ENCODE measurements around the gene KLRK1.
"Not testable (repeated sequence)": the region's sequence is repeated elsewhere in the genome, so short reads cannot be mapped to it uniquely, and the experiment has no call there.

KLRK1 gene

DNA sequence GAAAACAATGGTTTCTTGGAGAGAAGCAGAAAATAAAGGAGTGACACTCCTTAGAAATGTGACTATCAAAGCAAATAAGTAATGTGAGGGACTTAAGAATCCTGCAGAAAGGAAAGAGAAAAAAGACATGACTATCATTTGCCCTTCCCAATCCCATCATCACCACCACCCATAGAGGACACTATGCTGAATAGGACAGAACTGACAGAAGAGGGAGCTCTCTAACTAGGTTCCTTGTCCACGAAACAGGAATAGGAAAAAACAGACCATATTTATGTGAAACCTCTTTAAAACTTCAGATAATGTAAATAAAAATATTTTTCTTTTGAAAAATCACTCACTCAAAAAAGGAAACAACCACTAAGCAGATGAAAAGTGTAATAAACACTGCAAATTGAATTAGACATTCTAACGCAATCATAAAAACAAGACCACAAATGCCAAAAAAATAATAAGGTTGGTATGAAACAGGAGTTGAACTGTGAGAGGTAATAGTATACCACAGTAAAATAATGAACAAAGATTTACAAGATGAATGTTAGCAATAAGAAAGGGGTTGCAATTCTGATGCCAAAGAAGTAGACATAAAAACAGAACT, 58.1 kb downstream of the KLRK1 start:
- no peak overlapping the region for H3K27ac ChIP-seq (ENCODE audit: low read length)
- H3K9me3 ChIP-seq (ENCODE audit: control insufficient read depth in 1 of 2, low read length in 2 of 2), result peaks cover 0 to 6% of the 10 kb centered on the region in 2 donors
- H3K36me3 ChIP-seq (ENCODE audit: control insufficient read depth in 1 of 2, insufficient read depth in 2 of 2, low read length in 2 of 2), result no peaks in the 10 kb centered on the region
- H3K4me1 ChIP-seq (ENCODE audit: control insufficient read depth in 1 of 2, insufficient read depth in 2 of 2, low read length in 2 of 2), result no peaks in the 10 kb centered on the region
- H3K4me3 ChIP-seq (ENCODE audit: low read depth in 1 of 2, low read length in 2 of 2), result no peak overlapping the region
- no peaks in the 10 kb centered on the region for H3K27me3 ChIP-seq (ENCODE audit: low read depth, low read length)

DNA sequence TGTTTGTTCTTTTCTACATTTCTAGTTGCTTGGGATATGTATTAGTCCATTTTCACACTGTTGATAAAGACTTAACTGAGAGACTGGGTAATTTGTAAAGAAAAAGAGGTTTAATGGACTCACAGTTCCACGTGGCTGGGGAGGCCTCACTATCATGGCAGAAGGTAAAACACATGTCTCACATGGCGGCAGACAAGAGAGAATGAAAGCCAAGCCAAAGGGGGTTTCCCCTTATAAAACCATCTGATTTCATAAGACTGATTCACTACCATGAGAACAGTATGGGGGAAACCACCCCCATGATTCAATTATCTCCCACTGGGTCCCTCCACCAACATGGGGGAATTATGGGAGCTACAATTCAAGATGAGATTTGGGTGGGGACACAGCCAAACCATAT, 61.1 kb downstream of the KLRK1 start:
- H3K36me3 ChIP-seq (ENCODE audit: control insufficient read depth in 1 of 2, insufficient read depth in 2 of 2, low read length in 2 of 2); H3K27ac ChIP-seq (ENCODE audit: low read length); H3K9me3 ChIP-seq (ENCODE audit: control insufficient read depth in 1 of 2, low read length in 2 of 2): not testable (repeated sequence)

More for the DNA sequence above, 61.1 kb downstream of the KLRK1 start:
- H3K4me3 ChIP-seq (ENCODE audit: low read depth in 1 of 2, low read length in 2 of 2); H3K4me1 ChIP-seq (ENCODE audit: control insufficient read depth in 1 of 2, insufficient read depth in 2 of 2, low read length in 2 of 2); H3K27me3 ChIP-seq (ENCODE audit: low read depth, low read length): not testable (repeated sequence)

Measured in muscle layer of duodenum (tissue), 2 donors.